MM.1S (cell line): ENCODE results near the gene RFXAP.

Experiments
- DNase-seq: peaks from one replicate; pipeline ENCODE4 v3.0.0-alpha.2; 2015
- H2AFZ ChIP-seq: fragments of 300-600 bp; sonication (generic); 2 replicates; pipeline ENCODE4 v1.6.0; 2016; ENCODE audit warnings: antibody characterized with exemption, low read length
- H3F3A ChIP-seq: fragments of 300-600 bp; sonication (generic); 2 replicates; pipeline ENCODE4 v1.6.1; 2016; ENCODE audit warnings: mild to moderate bottlenecking, antibody characterized with exemption, low read length, moderate library complexity, mixed read lengths; ENCODE audit not compliant: insufficient read depth
- H3K27ac ChIP-seq: fragments of 300-600 bp; sonication (generic); 2 replicates; pipeline ENCODE4 v1.5.1; 2016; ENCODE audit warnings: mild to moderate bottlenecking, low read length
- H3K27me3 ChIP-seq: fragments of 300-600 bp; sonication (generic); replicated peaks from 2 replicates; pipeline ENCODE4 v1.6.0; 2016; ENCODE audit warnings: low read length; ENCODE audit not compliant: insufficient read depth
- H3K36me3 ChIP-seq: fragments of 300-600 bp; sonication (generic); replicated peaks from 2 replicates; pipeline ENCODE4 v1.6.1; 2016; ENCODE audit warnings: mild to moderate bottlenecking, low read length, mixed read lengths; ENCODE audit not compliant: insufficient read depth
- H3K4me1 ChIP-seq: fragments of 300-600 bp; sonication (generic); 2 replicates; pipeline ENCODE4 v1.6.1; 2016; ENCODE audit warnings: low read length, mixed read lengths
- H3K4me2 ChIP-seq: fragments of 300-600 bp; sonication (generic); 2 replicates; pipeline ENCODE4 v1.6.0; 2016; ENCODE audit warnings: low read depth, low read length
- H3K4me3 ChIP-seq: fragments of 300-600 bp; sonication (generic); 2 replicates; pipeline ENCODE4 v1.5.1; 2016; ENCODE audit warnings: low read length, mixed read lengths
- H3K79me2 ChIP-seq: fragments of 300-600 bp; sonication (generic); 2 replicates; pipeline ENCODE4 v1.6.1; 2016; ENCODE audit warnings: mixed run types, low read length, mixed read lengths
- H3K9ac ChIP-seq: fragments of 300-600 bp; sonication (generic); 2 replicates; pipeline ENCODE4 v1.6.1; 2016; ENCODE audit warnings: low read length, mixed read lengths
- H3K9me2 ChIP-seq: fragments of 300-600 bp; sonication (generic); replicated peaks from 2 replicates; pipeline ENCODE4 v1.6.1; 2016; ENCODE audit warnings: mild to moderate bottlenecking, low read length, mixed read lengths; ENCODE audit not compliant: insufficient read depth
- H3K9me3 ChIP-seq: fragments of 300-600 bp; sonication (generic); replicated peaks from 2 replicates; pipeline ENCODE4 v1.6.1; 2016; ENCODE audit warnings: mild to moderate bottlenecking, low read length, mixed read lengths; ENCODE audit not compliant: insufficient read depth
- H4K20me1 ChIP-seq: fragments of 300-600 bp; sonication (generic); 2 replicates; pipeline ENCODE4 v1.6.1; 2016; ENCODE audit warnings: mild to moderate bottlenecking, low read length, moderate library complexity, mixed read lengths; ENCODE audit not compliant: insufficient read depth
- EZH2 ChIP-seq: fragments of 300-600 bp; sonication (generic); optimal IDR thresholded peaks from 2 replicates; pipeline ENCODE3; 2017; ENCODE audit warnings: low read depth, mild to moderate bottlenecking, antibody characterized with exemption, low read length, mixed read lengths
- EZH2phosphoT487 ChIP-seq: fragments of 300-600 bp; sonication (generic); IDR thresholded peaks from 2 replicates; pipeline ENCODE4 v1.6.1; 2018; ENCODE audit warnings: antibody characterized with exemption, low read length
- TF ChIP-seq, protein P1 (sequence below): fragments of 300-600 bp; sonication (generic); IDR thresholded peaks from 2 replicates; pipeline ENCODE4 v1.5.1; 2016; ENCODE audit warnings: antibody characterized with exemption, low read length, mixed read lengths

The RFXAP gene

DNA sequence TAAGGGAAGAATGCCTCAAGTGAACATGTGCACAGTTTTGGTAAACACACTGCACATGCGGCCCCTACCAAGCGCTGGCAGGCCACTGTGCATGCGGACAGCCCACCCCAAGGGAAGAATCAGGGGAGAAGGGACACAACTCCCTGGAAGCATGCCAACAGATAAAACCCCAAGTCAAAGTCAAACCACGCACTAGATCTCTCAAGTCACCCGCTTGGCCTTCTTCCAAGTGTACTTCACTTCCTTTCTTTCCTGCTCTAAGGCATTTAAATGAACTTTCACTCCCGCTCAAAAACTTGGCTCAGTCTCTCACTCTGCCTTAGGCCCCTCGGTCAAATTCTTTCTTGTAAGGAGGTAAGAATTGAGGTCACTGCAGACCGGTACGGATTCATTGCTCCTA lies 4.6 kb upstream of the RFXAP start:
- Histone ChIP-seq H3K79me2 (peaks cover 1% of the 10 kb centered on the region; the same call in 1 of the 2 replicates), H3K4me1 (no peaks in the 10 kb centered on the region), H3K27ac (no peak overlapping the region), H3K9me3 (no peaks in the 10 kb centered on the region), H3K36me3 (no peaks in the 10 kb centered on the region), H3K9me2 (no peaks in the 10 kb centered on the region), H4K20me1 (no peaks in the 10 kb centered on the region), H3F3A (no peaks in the 10 kb centered on the region), H2AFZ (no peak overlapping the region), H3K9ac (no peak overlapping the region), H3K27me3 (no peaks in the 10 kb centered on the region), H3K4me2 (no peak overlapping the region), H3K4me3 (no peak overlapping the region)
- no peak for DNase-seq
- no peak for TF ChIP-seq EZH2phosphoT487
- TF ChIP-seq, protein P1, sequence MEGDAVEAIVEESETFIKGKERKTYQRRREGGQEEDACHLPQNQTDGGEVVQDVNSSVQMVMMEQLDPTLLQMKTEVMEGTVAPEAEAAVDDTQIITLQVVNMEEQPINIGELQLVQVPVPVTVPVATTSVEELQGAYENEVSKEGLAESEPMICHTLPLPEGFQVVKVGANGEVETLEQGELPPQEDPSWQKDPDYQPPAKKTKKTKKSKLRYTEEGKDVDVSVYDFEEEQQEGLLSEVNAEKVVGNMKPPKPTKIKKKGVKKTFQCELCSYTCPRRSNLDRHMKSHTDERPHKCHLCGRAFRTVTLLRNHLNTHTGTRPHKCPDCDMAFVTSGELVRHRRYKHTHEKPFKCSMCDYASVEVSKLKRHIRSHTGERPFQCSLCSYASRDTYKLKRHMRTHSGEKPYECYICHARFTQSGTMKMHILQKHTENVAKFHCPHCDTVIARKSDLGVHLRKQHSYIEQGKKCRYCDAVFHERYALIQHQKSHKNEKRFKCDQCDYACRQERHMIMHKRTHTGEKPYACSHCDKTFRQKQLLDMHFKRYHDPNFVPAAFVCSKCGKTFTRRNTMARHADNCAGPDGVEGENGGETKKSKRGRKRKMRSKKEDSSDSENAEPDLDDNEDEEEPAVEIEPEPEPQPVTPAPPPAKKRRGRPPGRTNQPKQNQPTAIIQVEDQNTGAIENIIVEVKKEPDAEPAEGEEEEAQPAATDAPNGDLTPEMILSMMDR = no peak
- TF ChIP-seq EZH2 = no peak

- no peaks in the 10 kb centered on the region for H3K4me1 ChIP-seq
- H2AFZ ChIP-seq = no peak overlapping the region
- H3K9me2 ChIP-seq = no peaks in the 10 kb centered on the region
- no peak overlapping the region for H3K4me2 ChIP-seq
- no peak overlapping the region for H3K4me3 ChIP-seq
- no peaks in the 10 kb centered on the region for H4K20me1 ChIP-seq
- TF ChIP-seq, protein P1 = peak; percentile 25
- no peak for TF ChIP-seq EZH2phosphoT487
- no peak for DNase-seq
- no peak overlapping the region for H3K9ac ChIP-seq
- H3K79me2 ChIP-seq = peaks cover 6% of the 10 kb centered on the region; the same call in 1 of the 2 replicates
- no peaks in the 10 kb centered on the region for H3K36me3 ChIP-seq
- H3F3A ChIP-seq = no peaks in the 10 kb centered on the region
- no peak overlapping the region for H3K27ac ChIP-seq
- no peaks in the 10 kb centered on the region for H3K9me3 ChIP-seq
- no peaks in the 10 kb centered on the region for H3K27me3 ChIP-seq
These were observed 4.0 kb upstream of the RFXAP start for GRCh38 chr13:36815062-36815461.

DNA sequence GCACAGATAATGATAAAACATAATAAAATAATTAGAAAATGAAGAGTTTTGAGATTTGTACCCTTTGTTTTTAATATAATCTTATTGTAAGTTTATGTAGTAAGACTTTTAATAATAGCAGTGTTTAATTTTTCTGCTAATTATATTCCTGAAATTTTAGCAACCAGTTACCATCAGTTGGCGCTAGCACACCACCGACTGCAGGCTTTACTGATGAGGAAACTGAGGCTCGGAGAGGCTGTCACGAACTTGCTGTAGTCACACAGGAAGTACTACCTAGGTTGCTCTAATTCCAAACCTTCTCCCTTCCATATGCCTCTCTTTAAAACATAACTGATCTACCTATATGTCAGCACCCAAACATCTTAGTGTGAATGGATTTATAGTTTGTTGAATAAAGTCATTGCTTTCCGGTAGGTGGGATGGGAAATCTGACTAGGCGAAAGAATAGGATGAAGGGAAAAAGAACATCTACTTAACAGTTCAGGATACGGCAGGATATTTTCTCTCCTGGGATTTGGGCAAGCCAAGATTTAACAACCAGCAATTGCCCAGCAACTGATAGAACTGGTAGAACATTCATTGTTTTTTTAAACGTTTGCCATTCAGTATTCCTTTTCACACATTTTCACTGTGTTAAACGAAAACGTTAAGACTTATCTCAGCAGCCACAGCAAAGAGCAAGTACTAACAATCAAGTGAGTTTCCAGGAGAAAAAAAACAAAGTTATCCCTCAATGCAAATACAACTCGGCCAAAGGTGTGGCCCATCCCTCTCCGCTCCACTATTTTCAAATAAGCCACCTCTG lies 822 bp upstream of the RFXAP start:
- Histone ChIP-seq H3K36me3 (no peaks in the 10 kb centered on the region), H3K79me2 (peaks cover 27% of the 10 kb centered on the region), H3K9ac (peak overlapping the region; percentile 68; the same call in 1 of the 2 replicates), H3K4me3 (peak overlapping the region; percentile 79), H4K20me1 (no peaks in the 10 kb centered on the region), H3K9me2 (no peaks in the 10 kb centered on the region), H3K9me3 (no peaks in the 10 kb centered on the region), H3F3A (no peaks in the 10 kb centered on the region), H3K4me1 (peaks cover 4% of the 10 kb centered on the region; the same call in 1 of the 2 replicates), H3K27ac (no peak overlapping the region), H3K27me3 (no peaks in the 10 kb centered on the region), H3K4me2 (peak overlapping the region; percentile 44), H2AFZ (peak overlapping the region; percentile 85)
- DNase-seq = no peak
- TF ChIP-seq EZH2 (no peak), EZH2phosphoT487 (no peak)

DNA sequence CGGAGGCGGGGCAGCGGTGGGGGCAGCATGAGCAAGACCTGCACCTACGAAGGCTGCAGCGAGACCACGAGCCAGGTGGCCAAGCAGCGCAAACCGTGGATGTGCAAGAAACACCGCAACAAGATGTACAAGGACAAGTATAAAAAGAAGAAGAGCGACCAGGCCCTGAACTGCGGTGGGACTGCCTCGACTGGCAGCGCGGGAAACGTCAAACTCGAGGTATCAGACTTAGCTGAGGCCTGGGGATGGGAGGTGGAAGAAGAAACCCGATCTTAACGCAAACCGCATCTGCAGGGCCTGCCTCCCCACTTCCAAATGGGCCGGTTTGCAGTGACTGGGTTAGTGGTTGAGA lies 693 bp downstream of the RFXAP start:
- H3F3A ChIP-seq = no peaks in the 10 kb centered on the region
- H3K4me3 ChIP-seq = peak overlapping the region; percentile 79
- TF ChIP-seq EZH2 (no peak), EZH2phosphoT487 (no peak)
- TF ChIP-seq, protein P1 = no peak
- H3K27me3 ChIP-seq = no peaks in the 10 kb centered on the region
- DNase-seq = no peak
- H2AFZ ChIP-seq = peak overlapping the region; percentile 85
- peaks cover 29% of the 10 kb centered on the region for H3K79me2 ChIP-seq
- H3K9me3 ChIP-seq = no peaks in the 10 kb centered on the region
- no peaks in the 10 kb centered on the region for H3K36me3 ChIP-seq
- H3K4me2 ChIP-seq = peak overlapping the region; percentile 77
- H3K4me1 ChIP-seq = peaks cover 4% of the 10 kb centered on the region; the same call in 1 of the 2 replicates
- H4K20me1 ChIP-seq = no peaks in the 10 kb centered on the region
- H3K9ac ChIP-seq = peak overlapping the region; percentile 68
- H3K27ac ChIP-seq = peak overlapping the region; percentile 25; the same call in 1 of the 2 replicates
- H3K9me2 ChIP-seq = no peaks in the 10 kb centered on the region
